ENCODE data around the gene COMP.

COMP gene

GRCh38 chr19:18762125-18763023, 28.7 kb downstream of the COMP start:
- H3K4me3 ChIP-seq (ENCODE audit: low read depth in 1 of 2, low read length in 2 of 2): peak overlapping the region in 1 of 2 donors; percentile 30
- no peaks in the 10 kb centered on the region for H3K9me3 ChIP-seq (ENCODE audit: control insufficient read depth in 1 of 2, low read length in 2 of 2)
- peaks cover 0 to 2% of the 10 kb centered on the region in 2 donors for H3K36me3 ChIP-seq (ENCODE audit: control insufficient read depth in 1 of 2, insufficient read depth in 2 of 2, low read length in 2 of 2)
- H3K4me1 ChIP-seq (ENCODE audit: control insufficient read depth in 1 of 2, insufficient read depth in 2 of 2, low read length in 2 of 2): peaks cover 6 to 17% of the 10 kb centered on the region in 2 donors
- H3K27ac ChIP-seq (ENCODE audit: low read length): no peak overlapping the region
- H3K27me3 ChIP-seq (ENCODE audit: low read depth, low read length): no peaks in the 10 kb centered on the region

GRCh38 chr19:18761531-18762110, 29.5 kb downstream of the COMP start:
- H3K36me3 ChIP-seq (ENCODE audit: control insufficient read depth in 1 of 2, insufficient read depth in 2 of 2, low read length in 2 of 2): no peaks in the 10 kb centered on the region
- H3K27ac ChIP-seq (ENCODE audit: low read length): no peak overlapping the region
- H3K4me3 ChIP-seq (ENCODE audit: low read depth in 1 of 2, low read length in 2 of 2): no peak overlapping the region
- no peaks in the 10 kb centered on the region for H3K9me3 ChIP-seq (ENCODE audit: control insufficient read depth in 1 of 2, low read length in 2 of 2)
- H3K27me3 ChIP-seq (ENCODE audit: low read depth, low read length): no peaks in the 10 kb centered on the region
- H3K4me1 ChIP-seq (ENCODE audit: control insufficient read depth in 1 of 2, insufficient read depth in 2 of 2, low read length in 2 of 2): peaks cover 6 to 17% of the 10 kb centered on the region in 2 donors

- no peak overlapping the region for H3K27ac ChIP-seq (ENCODE audit: low read length)
- H3K9me3 ChIP-seq (ENCODE audit: control insufficient read depth in 1 of 2, low read length in 2 of 2): no peaks in the 10 kb centered on the region
- H3K4me1 ChIP-seq (ENCODE audit: control insufficient read depth in 1 of 2, insufficient read depth in 2 of 2, low read length in 2 of 2): peaks cover 6 to 17% of the 10 kb centered on the region in 2 donors
- no peaks in the 10 kb centered on the region for H3K27me3 ChIP-seq (ENCODE audit: low read depth, low read length)
- H3K4me3 ChIP-seq (ENCODE audit: low read depth in 1 of 2, low read length in 2 of 2): no peak overlapping the region
- no peaks in the 10 kb centered on the region for H3K36me3 ChIP-seq (ENCODE audit: control insufficient read depth in 1 of 2, insufficient read depth in 2 of 2, low read length in 2 of 2)
Measured at GRCh38 chr19:18760440-18761383, 30.4 kb downstream of the COMP start.

- Histone ChIP-seq H3K4me3 (ENCODE audit: low read depth in 1 of 2, low read length in 2 of 2) (no peak overlapping the region), H3K9me3 (ENCODE audit: control insufficient read depth in 1 of 2, low read length in 2 of 2) (no peaks in the 10 kb centered on the region), H3K36me3 (ENCODE audit: control insufficient read depth in 1 of 2, insufficient read depth in 2 of 2, low read length in 2 of 2) (no peaks in the 10 kb centered on the region), H3K4me1 (ENCODE audit: control insufficient read depth in 1 of 2, insufficient read depth in 2 of 2, low read length in 2 of 2) (peaks cover 6 to 17% of the 10 kb centered on the region in 2 donors), H3K27me3 (ENCODE audit: low read depth, low read length) (no peaks in the 10 kb centered on the region), H3K27ac (ENCODE audit: low read length) (no peak overlapping the region)
Measured at GRCh38 chr19:18759995-18760426, 31.1 kb downstream of the COMP start.

- H3K36me3 ChIP-seq (ENCODE audit: control insufficient read depth in 1 of 2, insufficient read depth in 2 of 2, low read length in 2 of 2): peaks cover 0 to 2% of the 10 kb centered on the region in 2 donors
- H3K4me3 ChIP-seq (ENCODE audit: low read depth in 1 of 2, low read length in 2 of 2): no peak overlapping the region
- no peaks in the 10 kb centered on the region for H3K9me3 ChIP-seq (ENCODE audit: control insufficient read depth in 1 of 2, low read length in 2 of 2)
- H3K27ac ChIP-seq (ENCODE audit: low read length): no peak overlapping the region
- peaks cover 6 to 17% of the 10 kb centered on the region in 2 donors for H3K4me1 ChIP-seq (ENCODE audit: control insufficient read depth in 1 of 2, insufficient read depth in 2 of 2, low read length in 2 of 2)
- H3K27me3 ChIP-seq (ENCODE audit: low read depth, low read length): no peaks in the 10 kb centered on the region
Measured at GRCh38 chr19:18759304-18759994, 31.7 kb downstream of the COMP start.

GRCh38 chr19:18756896-18757295, 34.2 kb downstream of the COMP start:
- Histone ChIP-seq H3K27ac (ENCODE audit: low read length) (no peak overlapping the region), H3K27me3 (ENCODE audit: low read depth, low read length) (no peaks in the 10 kb centered on the region), H3K9me3 (ENCODE audit: control insufficient read depth in 1 of 2, low read length in 2 of 2) (no peaks in the 10 kb centered on the region), H3K4me1 (ENCODE audit: control insufficient read depth in 1 of 2, insufficient read depth in 2 of 2, low read length in 2 of 2) (peaks cover 0 to 5% of the 10 kb centered on the region in 2 donors), H3K4me3 (ENCODE audit: low read depth in 1 of 2, low read length in 2 of 2) (no peak overlapping the region), H3K36me3 (ENCODE audit: control insufficient read depth in 1 of 2, insufficient read depth in 2 of 2, low read length in 2 of 2) (peaks cover 0 to 14% of the 10 kb centered on the region in 2 donors)

GRCh38 chr19:18754501-18754900, 36.6 kb downstream of the COMP start:
- Histone ChIP-seq H3K27ac (ENCODE audit: low read length) (no peak overlapping the region), H3K36me3 (ENCODE audit: control insufficient read depth in 1 of 2, insufficient read depth in 2 of 2, low read length in 2 of 2) (peaks cover 7 to 33% of the 10 kb centered on the region in 2 donors)

GRCh38 chr19:18751571-18751970, 39.5 kb downstream of the COMP start:
- Histone ChIP-seq H3K27me3 (ENCODE audit: low read depth, low read length) (no peaks in the 10 kb centered on the region), H3K36me3 (ENCODE audit: control insufficient read depth in 1 of 2, insufficient read depth in 2 of 2, low read length in 2 of 2) (peaks cover 7 to 33% of the 10 kb centered on the region in 2 donors), H3K9me3 (ENCODE audit: control insufficient read depth in 1 of 2, low read length in 2 of 2) (no peaks in the 10 kb centered on the region), H3K4me3 (ENCODE audit: low read depth in 1 of 2, low read length in 2 of 2) (no peak overlapping the region), H3K4me1 (ENCODE audit: control insufficient read depth in 1 of 2, insufficient read depth in 2 of 2, low read length in 2 of 2) (no peaks in the 10 kb centered on the region), H3K27ac (ENCODE audit: low read length) (no peak overlapping the region)

More at GRCh38 chr19:18754501-18754900, 36.6 kb downstream of the COMP start:
- Histone ChIP-seq H3K9me3 (ENCODE audit: control insufficient read depth in 1 of 2, low read length in 2 of 2) (no peaks in the 10 kb centered on the region), H3K4me1 (ENCODE audit: control insufficient read depth in 1 of 2, insufficient read depth in 2 of 2, low read length in 2 of 2) (no peaks in the 10 kb centered on the region), H3K4me3 (ENCODE audit: low read depth in 1 of 2, low read length in 2 of 2) (no peak overlapping the region), H3K27me3 (ENCODE audit: low read depth, low read length) (no peaks in the 10 kb centered on the region)

GRCh38 chr19:18750295-18750970, 40.7 kb downstream of the COMP start:
- Histone ChIP-seq H3K4me1 (ENCODE audit: control insufficient read depth in 1 of 2, insufficient read depth in 2 of 2, low read length in 2 of 2) (no peaks in the 10 kb centered on the region), H3K36me3 (ENCODE audit: control insufficient read depth in 1 of 2, insufficient read depth in 2 of 2, low read length in 2 of 2) (peaks cover 7 to 33% of the 10 kb centered on the region in 2 donors), H3K27ac (ENCODE audit: low read length) (no peak overlapping the region), H3K4me3 (ENCODE audit: low read depth in 1 of 2, low read length in 2 of 2) (no peak overlapping the region), H3K9me3 (ENCODE audit: control insufficient read depth in 1 of 2, low read length in 2 of 2) (no peaks in the 10 kb centered on the region), H3K27me3 (ENCODE audit: low read depth, low read length) (no peaks in the 10 kb centered on the region)
